Activated naive CD8-positive, alpha-beta T cell treated with anti-CD3 and anti-CD28 coated beads, Interleukin-2, amount 10 ng/mL, durations not matched to agents 7 days and 5 days (primary cell): ENCODE data around the gene PIR. TPM values are rescaled to one million over a fixed set of nuclear protein-coding genes. Genes with fewer than 3 reads are reported as not detected.

ENCODE experiments used
- ATAC-seq: fragments of 150-1000 bp; cut with Tn5 transposase; one replicate; pipeline ENCODE4 v1.10.0; 2021; ENCODE audit warnings: low read depth, moderate library complexity
- POLR2A ChIA-PET: fragments of 350-600 bp; sonication (Branson Sonifier 250); formaldehyde crosslinking; loops from one replicate; lab custom pipeline; 2021; ENCODE audit warnings: antibody characterized with exemption; lab: Charles Lee
- DNase-seq: peaks from one replicate; pipeline ENCODE4 v3.0.0; 2021
- H3K27ac Mint-ChIP-seq: one replicate; pipeline ENCODE4 v1.8.0; 2022; ENCODE audit warnings: mild to moderate bottlenecking, mixed read lengths
- H3K27me3 Mint-ChIP-seq: one replicate; pipeline ENCODE4 v1.8.0; 2022; ENCODE audit warnings: mild to moderate bottlenecking, moderate library complexity, mixed read lengths
- H3K36me3 Mint-ChIP-seq: one replicate; pipeline ENCODE4 v1.8.0; 2021; ENCODE audit warnings: mild to moderate bottlenecking, mixed read lengths
- H3K4me1 Mint-ChIP-seq: one replicate; pipeline ENCODE4 v1.8.0; 2021; ENCODE audit warnings: mixed read lengths
- H3K4me3 Mint-ChIP-seq: one replicate; pipeline ENCODE4 v1.8.0; 2022; ENCODE audit warnings: mild to moderate bottlenecking, moderate library complexity, mixed read lengths
- H3K9me3 Mint-ChIP-seq: one replicate; pipeline ENCODE4 v1.8.0; 2021; ENCODE audit warnings: mixed read lengths
- total RNA-seq, 2 experiments: library from RNA; stranded (reverse); gene quantifications; one replicate each; pipeline ENCODE4 v1.2.3, GENCODE V29; 2021

The PIR gene
- total RNA-seq, 2 experiments from 2014 or later, result 1.4 to 2.4 TPM

DNA sequence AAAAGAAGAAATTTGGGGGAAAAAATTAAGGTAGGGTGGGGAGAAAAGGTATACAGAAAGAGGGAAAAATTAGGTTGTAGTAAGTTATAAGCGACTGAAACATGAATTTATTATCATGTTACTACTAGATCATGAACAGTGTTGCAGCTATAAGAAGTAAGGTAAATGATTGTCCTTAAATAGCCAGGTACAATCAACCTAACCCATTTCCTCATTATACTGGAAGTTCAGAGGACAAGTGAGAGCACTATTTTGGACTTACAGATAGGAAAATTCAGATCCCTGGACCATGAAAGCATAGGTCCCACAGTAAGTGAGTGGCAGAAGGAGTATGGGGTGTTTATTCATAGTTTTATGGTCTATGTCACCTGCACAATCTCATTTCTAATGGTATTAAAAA, 23.5 kb downstream of the PIR start:
- no peak for DNase-seq
- Mint-ChIP-seq H3K9me3 (no peaks in the 10 kb centered on the region), H3K27me3 (no peaks in the 10 kb centered on the region), H3K4me1 (no peaks in the 10 kb centered on the region), H3K4me3 (no peak overlapping the region), H3K27ac (no peak overlapping the region), H3K36me3 (no peaks in the 10 kb centered on the region)
- no peak for ATAC-seq
- POLR2A ChIA-PET, result no interaction called here

DNA sequence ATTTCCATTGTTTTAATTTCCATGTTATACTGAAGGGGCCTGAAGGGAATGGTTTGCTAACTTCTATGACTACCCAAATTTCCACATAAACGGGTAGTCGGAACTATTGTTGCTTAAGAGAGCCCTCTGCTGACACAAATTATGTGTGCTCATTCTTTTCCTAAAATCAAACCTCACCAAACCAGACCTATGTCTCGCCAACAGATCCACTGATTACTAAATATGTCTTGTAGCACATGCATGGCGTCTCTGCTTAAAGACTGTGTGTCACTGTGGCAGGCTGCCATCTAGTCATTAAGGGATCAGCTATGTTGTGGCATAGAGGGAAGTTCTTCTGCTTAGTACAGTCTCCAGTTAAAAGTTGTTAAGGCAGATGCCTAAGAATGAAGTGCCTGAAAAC, 25.1 kb downstream of the PIR start:
- peaks cover 4% of the 10 kb centered on the region for H3K27me3 Mint-ChIP-seq
- no peaks in the 10 kb centered on the region for H3K36me3 Mint-ChIP-seq
- no peak overlapping the region for H3K4me3 Mint-ChIP-seq
- no peak for DNase-seq
- POLR2A ChIA-PET, result no interaction called here
- no peaks in the 10 kb centered on the region for H3K9me3 Mint-ChIP-seq
- H3K27ac Mint-ChIP-seq, result no peak overlapping the region
- no peaks in the 10 kb centered on the region for H3K4me1 Mint-ChIP-seq
- no peak for ATAC-seq

DNA sequence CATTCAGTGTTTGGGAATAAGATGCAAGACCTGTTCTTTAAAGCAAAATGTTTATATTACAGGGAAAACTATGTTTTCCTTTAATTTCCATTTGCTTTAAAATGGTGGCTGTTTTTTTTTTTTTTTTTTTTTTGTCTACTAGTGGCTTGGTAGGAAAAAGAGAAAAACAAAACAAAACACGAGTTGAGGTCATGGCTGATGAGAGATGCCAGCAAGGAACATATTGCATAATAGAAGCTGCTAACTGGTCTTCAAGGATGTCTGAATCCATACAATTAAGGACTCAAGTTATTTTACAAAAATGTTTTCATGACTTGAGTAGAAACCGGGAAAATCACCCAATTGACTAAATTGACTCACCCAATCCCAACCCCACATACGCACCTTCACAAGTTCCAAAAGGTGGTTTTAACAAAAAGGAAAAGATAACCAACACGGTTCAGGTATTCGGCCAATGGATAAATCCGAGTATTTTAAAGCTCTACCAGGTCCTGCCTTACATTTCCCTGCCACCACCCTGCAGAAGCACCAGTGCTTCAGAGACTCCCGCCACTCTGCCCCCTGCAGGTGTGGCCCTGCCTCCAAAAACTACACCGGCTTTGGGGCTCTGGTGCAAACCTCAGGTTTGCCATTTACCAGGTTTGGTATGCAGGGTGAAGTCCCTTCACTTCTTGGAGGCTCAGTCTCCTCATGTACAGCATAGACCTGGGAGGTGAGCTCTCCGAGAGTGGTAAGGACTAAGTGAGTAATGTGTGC, 27.1 kb downstream of the PIR start:
- POLR2A ChIA-PET, result no interaction called here
- no peaks in the 10 kb centered on the region for H3K36me3 Mint-ChIP-seq
- ATAC-seq, result no peak
- no peak for DNase-seq
- no peaks in the 10 kb centered on the region for H3K4me1 Mint-ChIP-seq
- peaks cover 4% of the 10 kb centered on the region for H3K27me3 Mint-ChIP-seq
- H3K4me3 Mint-ChIP-seq, result no peak overlapping the region
- no peak overlapping the region for H3K27ac Mint-ChIP-seq
- H3K9me3 Mint-ChIP-seq, result no peaks in the 10 kb centered on the region

DNA sequence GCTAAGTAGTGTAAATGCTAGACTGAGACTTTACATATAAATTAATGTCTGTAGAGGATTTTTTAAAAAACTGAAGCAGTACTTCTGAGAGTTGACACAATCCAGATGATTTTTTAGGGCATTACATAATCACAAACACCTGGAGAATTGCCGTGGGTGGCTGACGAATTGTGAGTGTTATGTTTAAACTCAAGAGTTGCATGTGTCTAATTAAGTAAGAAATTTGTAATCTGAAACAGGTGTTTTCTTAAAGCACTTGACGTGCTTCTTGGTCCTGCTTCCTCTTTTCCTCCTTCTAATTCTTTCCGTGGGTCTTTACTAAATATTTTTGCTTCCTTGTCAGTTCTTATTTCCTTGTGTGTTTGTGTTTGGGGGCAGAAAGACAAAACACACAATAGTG, 27.8 kb downstream of the PIR start:
- no peaks in the 10 kb centered on the region for H3K4me1 Mint-ChIP-seq
- DNase-seq, result no peak
- H3K27ac Mint-ChIP-seq, result no peak overlapping the region
- ATAC-seq, result no peak
- H3K4me3 Mint-ChIP-seq, result no peak overlapping the region
- no peaks in the 10 kb centered on the region for H3K9me3 Mint-ChIP-seq
- POLR2A ChIA-PET, result no interaction called here
- H3K36me3 Mint-ChIP-seq, result no peaks in the 10 kb centered on the region
- H3K27me3 Mint-ChIP-seq, result peaks cover 4% of the 10 kb centered on the region

DNA sequence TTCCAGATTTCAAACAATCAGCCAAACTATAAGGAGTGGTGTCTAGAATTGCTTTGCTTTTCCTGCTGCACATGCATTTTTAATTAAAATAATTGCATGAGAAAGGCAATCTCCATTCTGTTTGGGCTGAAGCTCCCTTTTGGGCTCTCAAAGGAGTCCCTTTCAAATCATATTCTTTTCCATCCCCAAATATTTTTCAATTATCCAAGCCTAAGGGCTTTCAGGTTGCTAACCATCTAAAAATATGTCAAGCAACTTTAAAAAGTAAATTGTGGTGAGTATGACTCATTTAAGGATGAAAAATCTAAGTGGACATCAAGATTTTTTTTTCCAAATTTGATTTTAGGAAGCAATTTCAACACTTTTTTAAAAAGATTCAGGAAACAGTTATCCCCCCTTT, 28.4 kb downstream of the PIR start:
- H3K36me3 Mint-ChIP-seq, result no peaks in the 10 kb centered on the region
- DNase-seq (no peak), ATAC-seq (no peak)
- no peak overlapping the region for H3K27ac Mint-ChIP-seq
- no peaks in the 10 kb centered on the region for H3K9me3 Mint-ChIP-seq
- H3K4me3 Mint-ChIP-seq, result no peak overlapping the region
- POLR2A ChIA-PET, result no interaction called here
- H3K27me3 Mint-ChIP-seq, result peaks cover 4% of the 10 kb centered on the region
- H3K4me1 Mint-ChIP-seq, result no peaks in the 10 kb centered on the region

DNA sequence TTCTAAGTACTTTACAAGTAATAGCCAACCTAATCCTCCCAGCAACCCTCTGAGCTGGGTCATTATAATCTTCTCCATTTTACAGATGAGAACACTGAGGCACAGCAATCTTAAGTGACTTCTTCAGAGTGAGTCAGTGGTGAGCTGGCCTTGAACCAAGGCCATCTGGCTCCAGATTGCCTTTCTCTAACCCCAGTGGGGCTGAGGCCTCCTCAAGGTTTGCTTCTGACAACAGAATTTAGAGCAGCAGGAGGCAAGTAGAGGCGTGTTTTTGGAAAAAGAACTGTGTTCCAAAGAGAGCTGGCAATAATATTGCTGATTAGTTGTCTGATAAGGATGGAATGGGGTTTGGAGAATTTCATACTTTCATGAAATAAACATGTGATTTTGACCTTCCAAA, 41.2 kb downstream of the PIR start:
- no peaks in the 10 kb centered on the region for H3K4me1 Mint-ChIP-seq
- no peak overlapping the region for H3K4me3 Mint-ChIP-seq
- no peaks in the 10 kb centered on the region for H3K27me3 Mint-ChIP-seq
- POLR2A ChIA-PET, result no interaction called here
- peaks cover 1% of the 10 kb centered on the region for H3K36me3 Mint-ChIP-seq
- DNase-seq, result no peak
- H3K27ac Mint-ChIP-seq, result no peak overlapping the region
- no peak for ATAC-seq
- H3K9me3 Mint-ChIP-seq, result no peaks in the 10 kb centered on the region

DNA sequence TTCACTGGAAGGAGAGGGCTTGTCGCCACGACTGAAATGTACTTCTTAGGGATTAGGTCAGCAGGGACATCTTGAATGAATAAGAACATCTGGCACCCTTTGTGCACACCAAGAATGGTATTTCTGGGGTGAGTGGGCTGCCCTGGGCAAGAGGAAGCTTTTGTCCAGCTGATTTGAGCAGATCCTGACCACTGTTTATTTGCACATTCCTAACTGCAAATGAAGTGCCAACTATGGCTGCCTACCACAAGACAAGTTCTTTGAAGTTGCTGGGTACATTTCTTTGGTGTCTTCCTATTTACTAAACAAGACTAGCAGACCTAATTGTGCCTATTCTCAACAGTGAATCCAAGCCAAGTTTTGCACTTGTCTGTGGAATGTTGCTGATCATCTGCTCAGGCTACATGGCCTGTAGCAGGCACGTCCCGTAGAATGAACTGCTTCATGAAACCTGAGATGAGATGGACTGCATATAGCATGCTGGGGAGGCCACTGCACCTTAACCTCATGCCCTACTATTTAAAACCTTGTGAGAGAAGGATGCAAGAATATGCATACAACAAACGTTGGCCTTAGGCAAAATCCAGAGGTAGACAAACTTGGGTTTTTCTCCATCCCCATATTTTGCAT, 45.0 kb downstream of the PIR start:
- DNase-seq (no peak), ATAC-seq (no peak)
- Mint-ChIP-seq H3K4me1 (no peaks in the 10 kb centered on the region), H3K27ac (no peak overlapping the region), H3K27me3 (no peaks in the 10 kb centered on the region), H3K9me3 (no peaks in the 10 kb centered on the region), H3K4me3 (no peak overlapping the region), H3K36me3 (no peaks in the 10 kb centered on the region)
- POLR2A ChIA-PET, result no interaction called here

DNA sequence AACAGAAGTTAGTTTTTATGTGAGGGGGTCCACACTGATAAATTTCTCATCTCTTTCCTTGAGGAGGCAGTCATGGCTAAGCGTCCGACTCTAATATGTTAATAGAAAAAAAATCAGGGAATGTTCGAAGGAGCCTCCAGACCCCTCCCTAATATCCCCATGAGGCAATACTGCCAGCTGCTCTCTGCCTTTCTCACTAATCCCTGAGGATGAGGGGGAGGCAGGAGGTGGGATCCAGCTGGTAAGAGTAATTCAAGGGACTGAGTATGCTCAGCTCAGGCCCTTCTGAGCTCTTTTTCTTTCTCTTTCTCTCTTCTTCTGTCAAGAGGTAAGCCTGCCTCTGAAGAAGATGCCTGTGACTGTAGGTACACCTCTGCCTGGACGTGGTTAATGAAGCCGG, 51.7 kb downstream of the PIR start:
- H3K27ac Mint-ChIP-seq, result no peak overlapping the region
- no peak overlapping the region for H3K4me3 Mint-ChIP-seq
- DNase-seq (no peak), ATAC-seq (no peak)
- no peaks in the 10 kb centered on the region for H3K9me3 Mint-ChIP-seq
- no peaks in the 10 kb centered on the region for H3K4me1 Mint-ChIP-seq
- H3K36me3 Mint-ChIP-seq, result no peaks in the 10 kb centered on the region
- POLR2A ChIA-PET, result no interaction called here
- no peaks in the 10 kb centered on the region for H3K27me3 Mint-ChIP-seq

DNA sequence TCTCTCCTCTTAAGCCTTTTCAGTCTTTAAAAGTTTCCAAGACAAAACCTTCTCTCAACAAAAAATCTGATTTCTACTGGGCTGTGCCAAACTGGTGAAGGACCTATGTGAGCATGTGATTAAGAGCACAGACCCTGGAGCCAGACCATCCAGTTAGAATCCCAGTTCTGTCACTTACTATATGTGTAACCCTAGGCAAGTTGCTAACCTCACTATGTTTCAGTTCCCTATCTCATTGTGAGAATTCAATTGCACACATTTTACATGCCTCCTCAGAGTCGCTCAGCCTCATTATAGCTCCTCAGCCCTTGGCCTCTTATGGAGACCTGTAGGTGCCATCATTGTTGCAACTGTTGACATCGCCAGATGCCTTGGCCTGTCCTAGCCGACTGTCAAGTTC, 54.8 kb downstream of the PIR start:
- Mint-ChIP-seq H3K4me1 (no peaks in the 10 kb centered on the region), H3K27ac (no peak overlapping the region), H3K9me3 (no peaks in the 10 kb centered on the region), H3K27me3 (peaks cover 6% of the 10 kb centered on the region), H3K4me3 (no peak overlapping the region), H3K36me3 (no peaks in the 10 kb centered on the region)
- POLR2A ChIA-PET, result no interaction called here
- DNase-seq, result no peak
- no peak for ATAC-seq

DNA sequence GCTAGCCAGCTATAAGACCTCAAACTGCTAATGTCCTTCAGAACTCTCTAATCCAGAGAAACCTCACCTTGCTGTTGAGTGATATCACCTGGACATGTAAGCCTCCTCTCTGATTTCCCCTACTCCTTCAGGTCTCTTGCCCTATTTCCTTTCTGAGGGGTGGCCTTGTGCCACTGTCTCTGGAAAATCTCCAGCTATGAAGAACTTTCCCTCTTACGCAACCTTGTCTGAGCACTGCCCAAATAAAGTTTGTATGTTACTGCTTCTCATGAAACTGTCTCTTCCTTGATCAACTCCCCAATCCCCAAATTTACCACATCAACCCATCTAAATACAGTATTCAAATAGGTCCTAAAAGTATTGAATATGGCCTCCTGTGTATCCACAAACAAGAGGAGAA, 55.4 kb downstream of the PIR start:
- Mint-ChIP-seq H3K4me3 (no peak overlapping the region), H3K4me1 (no peaks in the 10 kb centered on the region), H3K27me3 (peaks cover 9% of the 10 kb centered on the region), H3K9me3 (no peaks in the 10 kb centered on the region), H3K36me3 (no peaks in the 10 kb centered on the region), H3K27ac (no peak overlapping the region)
- POLR2A ChIA-PET, result no interaction called here
- ATAC-seq (no peak), DNase-seq (no peak)

DNA sequence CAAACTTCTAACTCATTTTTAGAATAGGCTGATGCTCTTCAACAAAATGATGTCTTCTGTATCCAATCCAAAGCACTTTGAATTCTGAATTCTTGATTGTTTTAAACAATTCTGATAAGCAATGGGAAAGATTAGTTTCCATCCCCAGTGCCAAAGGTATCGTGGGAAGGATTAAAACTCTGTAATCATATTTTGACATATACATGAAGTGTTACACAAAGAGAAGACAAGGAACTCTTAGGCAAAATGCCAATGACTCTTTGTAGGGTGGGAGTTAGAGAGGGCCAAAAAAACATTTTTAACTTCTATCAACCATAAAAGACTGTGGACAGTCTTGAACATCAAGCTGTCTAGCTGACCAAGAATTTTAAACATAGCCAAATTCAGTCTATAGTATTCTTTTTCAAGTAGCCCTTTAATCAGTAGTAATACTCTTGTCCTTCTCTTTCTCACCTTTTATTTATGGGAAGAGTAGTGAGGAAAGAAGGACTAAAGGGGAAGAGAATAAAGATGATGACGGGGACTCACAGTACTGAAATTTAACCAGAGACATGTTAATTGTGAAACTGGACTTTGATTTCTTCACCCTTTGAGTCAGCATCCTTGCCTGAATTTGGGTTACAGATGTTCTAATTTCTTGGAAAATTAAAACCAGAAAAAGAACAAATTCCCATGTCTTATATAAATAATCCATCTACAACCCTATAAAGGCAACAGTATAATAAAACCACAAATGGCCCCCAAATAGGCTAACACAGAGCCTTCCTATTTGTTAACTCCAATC, 57.1 kb downstream of the PIR start:
- DNase-seq (no peak), ATAC-seq (no peak)
- no peak overlapping the region for H3K27ac Mint-ChIP-seq
- no peaks in the 10 kb centered on the region for H3K36me3 Mint-ChIP-seq
- no peaks in the 10 kb centered on the region for H3K9me3 Mint-ChIP-seq
- peaks cover 16% of the 10 kb centered on the region for H3K27me3 Mint-ChIP-seq
- H3K4me1 Mint-ChIP-seq, result no peaks in the 10 kb centered on the region
- no peak overlapping the region for H3K4me3 Mint-ChIP-seq
- POLR2A ChIA-PET, result no interaction called here

DNA sequence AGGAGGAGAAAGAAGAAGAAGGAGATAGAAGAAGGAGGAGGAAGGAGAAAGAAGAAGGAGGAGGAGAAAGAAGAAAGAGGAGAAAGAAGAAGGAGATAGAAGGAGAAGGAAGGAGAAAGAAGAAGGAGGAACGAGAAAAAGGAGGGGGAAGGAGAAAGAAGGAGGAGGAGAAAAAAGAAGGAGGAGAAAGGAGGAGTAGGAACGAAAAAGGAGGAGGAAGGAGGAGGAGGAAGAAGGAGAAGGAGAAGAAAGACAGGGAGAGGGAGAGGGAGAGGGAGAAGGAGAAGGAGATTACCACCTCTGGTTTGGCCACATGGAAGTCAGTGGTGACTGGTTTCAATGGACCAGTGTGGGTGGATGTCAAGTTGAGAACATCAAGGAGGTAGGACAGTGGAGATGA, 58.9 kb downstream of the PIR start:
- POLR2A ChIA-PET, result no interaction called here

DNA sequence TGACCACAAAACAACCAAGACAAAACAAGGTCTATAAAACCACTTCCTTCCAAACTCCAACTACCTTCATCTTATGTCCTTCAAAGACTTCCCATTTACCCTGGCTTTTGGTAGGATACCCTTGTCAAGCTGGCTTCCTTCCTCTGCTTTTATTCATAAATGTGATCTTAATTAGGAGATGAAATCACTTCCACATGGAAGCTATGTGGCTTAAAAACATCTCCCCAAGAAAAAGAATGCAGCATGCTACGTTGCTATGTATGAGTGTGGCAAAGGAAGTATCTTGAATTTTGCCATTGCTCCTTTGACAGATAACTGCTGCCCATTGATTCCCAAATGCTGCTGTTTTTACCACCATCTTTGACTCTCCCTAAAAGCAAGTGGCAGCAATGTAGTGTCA, 62.5 kb downstream of the PIR start:
- H3K27ac Mint-ChIP-seq, result no peak overlapping the region
- H3K9me3 Mint-ChIP-seq, result no peaks in the 10 kb centered on the region
- no peak for DNase-seq
- no peak for ATAC-seq
- H3K27me3 Mint-ChIP-seq, result peaks cover 13% of the 10 kb centered on the region
- H3K36me3 Mint-ChIP-seq, result no peaks in the 10 kb centered on the region
- POLR2A ChIA-PET, result no interaction called here
- no peak overlapping the region for H3K4me3 Mint-ChIP-seq
- peaks cover 2% of the 10 kb centered on the region for H3K4me1 Mint-ChIP-seq

More for the DNA sequence above, 58.9 kb downstream of the PIR start:
- Mint-ChIP-seq H3K27ac (no peak overlapping the region), H3K36me3 (no peaks in the 10 kb centered on the region), H3K9me3 (no peaks in the 10 kb centered on the region), H3K4me1 (peaks cover 2% of the 10 kb centered on the region), H3K27me3 (peaks cover 16% of the 10 kb centered on the region), H3K4me3 (no peak overlapping the region)
- ATAC-seq, result no peak
- DNase-seq, result no peak

DNA sequence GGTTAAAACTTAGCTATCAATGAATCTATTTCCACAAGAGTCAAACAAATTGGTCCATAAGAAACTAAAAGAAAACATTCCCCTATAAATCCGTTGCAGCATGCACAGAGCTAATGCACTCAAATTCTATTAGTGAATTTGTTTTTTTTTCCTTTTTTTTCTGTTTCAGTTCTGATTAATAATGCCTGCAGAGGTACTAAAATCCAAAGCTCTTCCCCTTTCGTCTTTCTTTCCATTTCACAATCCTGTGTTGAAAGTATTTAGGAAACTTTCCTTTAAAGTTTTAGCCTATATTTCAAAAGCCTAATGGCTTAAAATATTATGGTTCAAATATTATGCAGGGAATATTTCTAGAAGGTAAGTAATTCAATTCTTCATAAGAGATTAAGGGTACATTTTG, 63.1 kb downstream of the PIR start:
- peaks cover 2% of the 10 kb centered on the region for H3K4me1 Mint-ChIP-seq
- POLR2A ChIA-PET, result no interaction called here
- H3K4me3 Mint-ChIP-seq, result no peak overlapping the region
- no peak for ATAC-seq
- DNase-seq, result no peak
- H3K27ac Mint-ChIP-seq, result no peak overlapping the region
- H3K36me3 Mint-ChIP-seq, result no peaks in the 10 kb centered on the region
- H3K27me3 Mint-ChIP-seq, result peaks cover 13% of the 10 kb centered on the region
- H3K9me3 Mint-ChIP-seq, result no peaks in the 10 kb centered on the region
